Mesendoderm (in vitro differentiated cells): ENCODE measurements around the gene SREBF1.

Source experiments
- DNase-seq: peaks from one replicate; pipeline ENCODE4 v3.0.0; 2013
- H2AK5ac ChIP-seq: 2 replicates; pipeline ENCODE4 v1.6.1; 2013; ENCODE audit warnings: low read length, inconsistent platforms
- H2BK120ac ChIP-seq: 2 replicates; pipeline ENCODE4 v1.6.1; 2013; ENCODE audit warnings: low read depth, mild to moderate bottlenecking, low read length, moderate library complexity, mixed read lengths
- H2BK15ac ChIP-seq: replicated peaks from 2 replicates; pipeline ENCODE4 v1.6.1; 2013; ENCODE audit warnings: low read depth, mild to moderate bottlenecking, moderate library complexity
- H2BK5ac ChIP-seq: 2 replicates; pipeline ENCODE4 v1.6.1; 2013; ENCODE audit warnings: low read length, inconsistent platforms
- H3K18ac ChIP-seq: 2 replicates; pipeline ENCODE4 v1.6.1; 2013; ENCODE audit warnings: mild to moderate bottlenecking, low read length, mixed read lengths
- H3K23ac ChIP-seq: one replicate; pipeline ENCODE4 v1.6.1; 2013; ENCODE audit warnings: low read length
- H3K27ac ChIP-seq: 2 replicates; pipeline ENCODE4 v1.5.1; 2013; ENCODE audit warnings: low read depth, mild to moderate bottlenecking, inconsistent platforms, low read length, moderate library complexity
- H3K27me3 ChIP-seq: 2 replicates; pipeline ENCODE4 v1.6.1; 2013; ENCODE audit warnings: low read length, control low read depth, mild to moderate bottlenecking, inconsistent platforms; ENCODE audit not compliant: insufficient read depth, poor library complexity
- H3K36me3 ChIP-seq: 2 replicates; pipeline ENCODE4 v1.6.1; 2013; ENCODE audit warnings: low read length, inconsistent platforms; ENCODE audit not compliant: control insufficient read depth, insufficient read depth
- H3K4ac ChIP-seq: one replicate; pipeline ENCODE4 v1.6.1; 2013; ENCODE audit warnings: low read depth, mild to moderate bottlenecking, low read length, moderate library complexity
- H3K4me1 ChIP-seq: 2 replicates; pipeline ENCODE4 v1.6.1; 2013; ENCODE audit warnings: low read depth, low read length, inconsistent platforms; ENCODE audit not compliant: control insufficient read depth
- H3K4me2 ChIP-seq: 2 replicates; pipeline ENCODE4 v1.6.1; 2013; ENCODE audit warnings: low read length
- H3K4me3 ChIP-seq: 2 replicates; pipeline ENCODE4 v1.5.1; 2013; ENCODE audit warnings: mild to moderate bottlenecking, low read length
- H3K56ac ChIP-seq: one replicate; pipeline ENCODE4 v1.6.1; 2013; ENCODE audit warnings: low read length
- H3K79me1 ChIP-seq: 2 replicates; pipeline ENCODE4 v1.6.1; 2013; ENCODE audit warnings: low read length, inconsistent platforms
- H3K79me2 ChIP-seq: 2 replicates; pipeline ENCODE4 v1.6.1; 2013; ENCODE audit warnings: mild to moderate bottlenecking, low read length; ENCODE audit not compliant: control insufficient read depth, insufficient read depth
- H3K9ac ChIP-seq: 2 replicates; pipeline ENCODE4 v1.6.1; 2013; ENCODE audit warnings: low read length, inconsistent platforms
- H4K5ac ChIP-seq: one replicate; pipeline ENCODE4 v1.6.1; 2013; ENCODE audit warnings: low read length
- H4K8ac ChIP-seq: one replicate; pipeline ENCODE4 v1.6.1; 2013; ENCODE audit warnings: low read depth, mild to moderate bottlenecking, control low read depth, low read length, moderate library complexity
- WGBS: extraction: QIAGEN DNeasy Blood & Tissue Kit; methylation state at CpG from one replicate; pipeline ENCODE4 v1.1.7; 2013; ENCODE audit warnings: low lambda C conversion rate, missing lambda C conversion rate; ENCODE audit not compliant: insufficient coverage; ENCODE audit errors: extremely low coverage; 5-methylcytosine and 5-hydroxymethylcytosine counted together

The SREBF1 gene

GRCh38 chr17:17880577-17881196 lies 43.9 kb upstream of the SREBF1 start:
- no peak overlapping the region for H3K56ac ChIP-seq
- H3K27me3 ChIP-seq: no peaks in the 10 kb centered on the region
- H3K4me2 ChIP-seq: no peak overlapping the region
- no peak overlapping the region for H2AK5ac ChIP-seq
- no peak overlapping the region for H4K5ac ChIP-seq
- no peaks in the 10 kb centered on the region for H3K79me1 ChIP-seq
- no peak overlapping the region for H4K8ac ChIP-seq
- DNase-seq: no peak
- H3K9ac ChIP-seq: no peak overlapping the region
- WGBS: no CpG with 5 or more reads among the region's 8 CpGs
- no peak overlapping the region for H2BK120ac ChIP-seq
- peaks cover 9% of the 10 kb centered on the region for H3K4me1 ChIP-seq
- H3K4me3 ChIP-seq: no peak overlapping the region
- no peak overlapping the region for H3K4ac ChIP-seq
- H2BK15ac ChIP-seq: no peak overlapping the region
- no peak overlapping the region for H2BK5ac ChIP-seq
- no peaks in the 10 kb centered on the region for H3K79me2 ChIP-seq
- H3K27ac ChIP-seq: no peak overlapping the region
- H3K36me3 ChIP-seq: no peaks in the 10 kb centered on the region
- H3K18ac ChIP-seq: no peak overlapping the region
- no peak overlapping the region for H3K23ac ChIP-seq

GRCh38 chr17:17877529-17878358 lies 41.0 kb upstream of the SREBF1 start:
- no peak overlapping the region for H2BK120ac ChIP-seq
- H3K27me3 ChIP-seq: no peaks in the 10 kb centered on the region
- H3K9ac ChIP-seq: no peak overlapping the region
- no peak overlapping the region for H3K4me2 ChIP-seq
- no peaks in the 10 kb centered on the region for H3K79me1 ChIP-seq
- H3K18ac ChIP-seq: no peak overlapping the region
- DNase-seq: peak; percentile 58
- no peak overlapping the region for H3K56ac ChIP-seq
- no peak overlapping the region for H4K5ac ChIP-seq
- no peak overlapping the region for H4K8ac ChIP-seq
- H3K27ac ChIP-seq: no peak overlapping the region
- no peaks in the 10 kb centered on the region for H3K36me3 ChIP-seq
- no peak overlapping the region for H3K23ac ChIP-seq
- no peak overlapping the region for H3K4ac ChIP-seq
- H2BK5ac ChIP-seq: no peak overlapping the region
- H3K4me1 ChIP-seq: no peaks in the 10 kb centered on the region
- H3K79me2 ChIP-seq: no peaks in the 10 kb centered on the region
- WGBS: no CpG with 5 or more reads among the region's 14 CpGs
- H3K4me3 ChIP-seq: no peak overlapping the region
- no peak overlapping the region for H2AK5ac ChIP-seq
- no peak overlapping the region for H2BK15ac ChIP-seq

- no peak overlapping the region for H2BK120ac ChIP-seq
- no peak for DNase-seq
Measured at GRCh38 chr17:17876959-17877528, 40.3 kb upstream of the SREBF1 start.

GRCh38 chr17:17874478-17874877 lies 37.7 kb upstream of the SREBF1 start:
- Histone ChIP-seq H2BK5ac (no peak overlapping the region), H3K36me3 (no peaks in the 10 kb centered on the region), H3K4ac (no peak overlapping the region), H3K4me1 (no peaks in the 10 kb centered on the region), H3K4me2 (no peak overlapping the region), H3K4me3 (no peak overlapping the region), H4K8ac (no peak overlapping the region), H3K27me3 (no peaks in the 10 kb centered on the region), H3K23ac (no peak overlapping the region), H3K18ac (no peak overlapping the region), H2BK15ac (no peak overlapping the region), H3K79me1 (no peaks in the 10 kb centered on the region), H4K5ac (no peak overlapping the region), H2BK120ac (no peak overlapping the region), H3K79me2 (no peaks in the 10 kb centered on the region), H3K56ac (no peak overlapping the region), H3K27ac (no peak overlapping the region), H3K9ac (no peak overlapping the region), H2AK5ac (no peak overlapping the region)
- WGBS: no CpG with 5 or more reads among the region's 1 CpG
- DNase-seq: peak; percentile 59

More at GRCh38 chr17:17876959-17877528, 40.3 kb upstream of the SREBF1 start:
- Histone ChIP-seq H3K4ac (no peak overlapping the region), H3K56ac (no peak overlapping the region), H2AK5ac (no peak overlapping the region), H3K23ac (no peak overlapping the region), H3K4me3 (no peak overlapping the region), H4K5ac (no peak overlapping the region), H3K36me3 (no peaks in the 10 kb centered on the region), H3K27ac (no peak overlapping the region), H3K79me2 (no peaks in the 10 kb centered on the region), H3K27me3 (no peaks in the 10 kb centered on the region), H2BK5ac (no peak overlapping the region), H4K8ac (no peak overlapping the region), H3K18ac (no peak overlapping the region), H3K79me1 (no peaks in the 10 kb centered on the region), H3K4me1 (no peaks in the 10 kb centered on the region), H3K4me2 (no peak overlapping the region), H2BK15ac (no peak overlapping the region), H3K9ac (no peak overlapping the region)
- no CpG with 5 or more reads among the region's 6 CpGs for WGBS

GRCh38 chr17:17873450-17873991 lies 36.7 kb upstream of the SREBF1 start:
- no peak for DNase-seq
- no CpG with 5 or more reads among the region's 8 CpGs for WGBS
- Histone ChIP-seq H4K8ac (no peak overlapping the region), H3K18ac (no peak overlapping the region), H3K27ac (no peak overlapping the region), H2BK15ac (no peak overlapping the region), H2AK5ac (no peak overlapping the region), H3K4ac (no peak overlapping the region), H3K4me1 (no peaks in the 10 kb centered on the region), H3K9ac (no peak overlapping the region), H3K79me1 (no peaks in the 10 kb centered on the region), H3K27me3 (no peaks in the 10 kb centered on the region), H3K36me3 (no peaks in the 10 kb centered on the region), H3K56ac (no peak overlapping the region), H2BK120ac (no peak overlapping the region), H3K4me2 (no peak overlapping the region), H3K4me3 (no peak overlapping the region), H2BK5ac (no peak overlapping the region), H4K5ac (no peak overlapping the region), H3K23ac (no peak overlapping the region), H3K79me2 (no peaks in the 10 kb centered on the region)
